ENCODE measurements around the gene SEC63.

SEC63 gene

DNA sequence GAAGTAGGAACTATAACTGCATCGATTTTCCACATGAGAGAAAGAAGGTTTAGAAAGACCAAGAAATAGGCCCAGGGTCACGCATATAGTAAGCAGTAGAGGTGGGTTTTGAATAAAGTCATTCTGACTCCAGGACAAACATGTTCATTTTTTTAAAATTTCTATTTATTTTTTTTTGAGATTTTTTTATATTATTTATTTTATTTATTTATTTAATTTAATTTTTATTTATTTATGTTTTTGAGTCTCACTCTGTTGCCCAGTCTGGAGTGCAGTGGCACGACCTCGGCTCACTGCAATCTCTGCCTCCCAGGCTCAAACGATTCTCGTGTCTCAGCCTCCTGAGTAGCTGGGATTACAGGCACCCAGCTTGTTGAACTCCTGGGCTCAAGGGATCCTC is 13.2 kb upstream of the SEC63 start:
- TF ChIP-seq ZNF70 (CRISPR knock-in tag; IDR thresholded peaks at IDR 0.05) (no peak), TOX (CRISPR knock-in tag; IDR thresholded peaks at IDR 0.05; ENCODE audit: borderline replicate concordance) (no peak), ZFP3 (CRISPR knock-in tag; IDR thresholded peaks at IDR 0.05) (no peak), ZNF8 (CRISPR knock-in tag; IDR thresholded peaks at IDR 0.05) (no peak), RARB (CRISPR knock-in tag; IDR thresholded peaks at IDR 0.05) (no peak), ESRRG (CRISPR knock-in tag; IDR thresholded peaks at IDR 0.05) (no peak), ZC3H10 (CRISPR knock-in tag; IDR thresholded peaks at IDR 0.05) (no peak), ISL1 (CRISPR knock-in tag; IDR thresholded peaks at IDR 0.05) (no peak), OSR1 (CRISPR knock-in tag; IDR thresholded peaks at IDR 0.05) (no peak), SNAI2 (CRISPR knock-in tag; IDR thresholded peaks at IDR 0.05) (no peak), ZNF565 (CRISPR knock-in tag; conservative IDR thresholded peaks at IDR 0.05; ENCODE audit: low read depth) (no peak)
- TF ChIP-seq, protein P1, sequence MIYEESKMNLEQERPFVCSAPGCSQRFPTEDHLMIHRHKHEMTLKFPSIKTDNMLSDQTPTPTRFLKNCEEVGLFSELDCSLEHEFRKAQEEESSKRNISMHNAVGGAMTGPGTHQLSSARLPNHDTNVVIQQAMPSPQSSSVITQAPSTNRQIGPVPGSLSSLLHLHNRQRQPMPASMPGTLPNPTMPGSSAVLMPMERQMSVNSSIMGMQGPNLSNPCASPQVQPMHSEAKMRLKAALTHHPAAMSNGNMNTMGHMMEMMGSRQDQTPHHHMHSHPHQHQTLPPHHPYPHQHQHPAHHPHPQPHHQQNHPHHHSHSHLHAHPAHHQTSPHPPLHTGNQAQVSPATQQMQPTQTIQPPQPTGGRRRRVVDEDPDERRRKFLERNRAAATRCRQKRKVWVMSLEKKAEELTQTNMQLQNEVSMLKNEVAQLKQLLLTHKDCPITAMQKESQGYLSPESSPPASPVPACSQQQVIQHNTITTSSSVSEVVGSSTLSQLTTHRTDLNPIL (CRISPR knock-in tag; IDR thresholded peaks at IDR 0.05; ENCODE audit: low read depth): no peak
- TF ChIP-seq, protein P2, sequence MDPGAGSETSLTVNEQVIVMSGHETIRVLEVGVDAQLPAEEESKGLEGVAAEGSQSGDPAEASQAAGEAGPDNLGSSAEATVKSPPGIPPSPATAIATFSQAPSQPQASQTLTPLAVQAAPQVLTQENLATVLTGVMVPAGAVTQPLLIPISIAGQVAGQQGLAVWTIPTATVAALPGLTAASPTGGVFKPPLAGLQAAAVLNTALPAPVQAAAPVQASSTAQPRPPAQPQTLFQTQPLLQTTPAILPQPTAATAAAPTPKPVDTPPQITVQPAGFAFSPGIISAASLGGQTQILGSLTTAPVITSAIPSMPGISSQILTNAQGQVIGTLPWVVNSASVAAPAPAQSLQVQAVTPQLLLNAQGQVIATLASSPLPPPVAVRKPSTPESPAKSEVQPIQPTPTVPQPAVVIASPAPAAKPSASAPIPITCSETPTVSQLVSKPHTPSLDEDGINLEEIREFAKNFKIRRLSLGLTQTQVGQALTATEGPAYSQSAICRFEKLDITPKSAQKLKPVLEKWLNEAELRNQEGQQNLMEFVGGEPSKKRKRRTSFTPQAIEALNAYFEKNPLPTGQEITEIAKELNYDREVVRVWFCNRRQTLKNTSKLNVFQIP (CRISPR knock-in tag; IDR thresholded peaks at IDR 0.05; ENCODE audit: borderline replicate concordance, low read depth): no peak
- TF ChIP-seq, protein P3, sequence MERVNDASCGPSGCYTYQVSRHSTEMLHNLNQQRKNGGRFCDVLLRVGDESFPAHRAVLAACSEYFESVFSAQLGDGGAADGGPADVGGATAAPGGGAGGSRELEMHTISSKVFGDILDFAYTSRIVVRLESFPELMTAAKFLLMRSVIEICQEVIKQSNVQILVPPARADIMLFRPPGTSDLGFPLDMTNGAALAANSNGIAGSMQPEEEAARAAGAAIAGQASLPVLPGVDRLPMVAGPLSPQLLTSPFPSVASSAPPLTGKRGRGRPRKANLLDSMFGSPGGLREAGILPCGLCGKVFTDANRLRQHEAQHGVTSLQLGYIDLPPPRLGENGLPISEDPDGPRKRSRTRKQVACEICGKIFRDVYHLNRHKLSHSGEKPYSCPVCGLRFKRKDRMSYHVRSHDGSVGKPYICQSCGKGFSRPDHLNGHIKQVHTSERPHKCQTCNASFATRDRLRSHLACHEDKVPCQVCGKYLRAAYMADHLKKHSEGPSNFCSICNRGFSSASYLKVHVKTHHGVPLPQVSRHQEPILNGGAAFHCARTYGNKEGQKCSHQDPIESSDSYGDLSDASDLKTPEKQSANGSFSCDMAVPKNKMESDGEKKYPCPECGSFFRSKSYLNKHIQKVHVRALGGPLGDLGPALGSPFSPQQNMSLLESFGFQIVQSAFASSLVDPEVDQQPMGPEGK (CRISPR knock-in tag; IDR thresholded peaks at IDR 0.05; ENCODE audit: borderline replicate concordance): no peak
- no peak for ATAC-seq

DNA sequence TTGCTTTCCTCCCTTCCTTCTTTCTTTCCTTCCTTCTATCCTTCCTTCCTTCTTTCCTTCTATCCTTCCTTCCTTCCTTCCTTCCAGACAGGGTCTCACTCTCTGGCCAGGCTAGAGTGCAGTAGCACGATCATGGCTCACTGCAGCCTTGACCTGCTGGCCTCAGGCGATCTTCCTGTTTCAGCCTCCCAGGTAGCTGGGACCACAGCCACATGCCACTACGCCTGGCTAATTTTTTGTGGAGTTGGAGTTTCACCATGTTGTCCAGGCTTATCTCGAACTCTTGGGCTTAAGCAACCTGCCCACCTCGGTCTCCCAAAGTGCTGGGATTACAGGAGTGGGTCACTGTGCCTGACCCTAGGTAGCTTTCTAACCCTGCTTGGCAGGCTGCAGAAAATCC is 12.2 kb upstream of the SEC63 start:
- no peak for TF ChIP-seq TCF4 (CRISPR knock-in tag; IDR thresholded peaks at IDR 0.05; ENCODE audit: borderline replicate concordance)
- no peak for ATAC-seq

DNA sequence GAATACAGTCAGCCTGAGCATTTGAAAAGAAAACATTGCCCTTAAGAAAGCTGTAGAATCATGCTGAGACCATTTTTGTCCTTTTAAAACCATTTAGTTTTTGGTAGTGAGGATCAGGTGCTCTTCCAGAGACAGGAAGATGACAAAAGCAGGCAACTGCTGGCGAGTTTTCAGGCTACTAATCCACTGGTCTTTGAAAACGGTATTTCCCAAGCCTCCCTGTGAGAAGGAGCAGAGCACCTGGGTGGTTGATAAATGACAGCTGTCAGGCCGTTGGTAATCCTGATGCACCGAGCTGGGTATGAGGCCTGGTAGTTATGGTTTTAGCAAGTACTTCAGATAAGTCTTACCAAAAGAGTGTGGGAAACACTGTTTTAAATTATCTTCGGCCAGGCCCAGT is 10.1 kb upstream of the SEC63 start:
- ATAC-seq: no peak
- no peak for TF ChIP-seq ZNF8 (CRISPR knock-in tag; IDR thresholded peaks at IDR 0.05)

DNA sequence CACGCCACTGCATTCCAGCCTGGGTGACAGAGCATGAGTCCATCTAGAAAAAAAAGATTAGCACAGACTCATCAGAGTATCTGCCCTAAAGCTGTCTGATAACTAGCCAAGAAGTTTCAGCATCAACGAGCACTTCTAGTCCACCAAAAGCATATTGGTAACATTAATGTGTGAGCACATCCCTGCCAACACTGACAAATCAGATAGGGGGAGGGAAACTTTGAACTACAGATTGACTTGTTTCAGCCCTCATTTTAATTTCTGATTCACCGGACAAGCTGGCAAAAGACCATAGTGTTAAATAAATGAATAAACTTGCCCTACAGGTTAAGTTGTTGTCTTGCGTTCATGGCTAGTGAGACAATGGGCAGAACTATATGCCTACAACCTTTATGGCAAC is 7.7 kb upstream of the SEC63 start:
- ATAC-seq: no peak
- TF ChIP-seq, protein P4, sequence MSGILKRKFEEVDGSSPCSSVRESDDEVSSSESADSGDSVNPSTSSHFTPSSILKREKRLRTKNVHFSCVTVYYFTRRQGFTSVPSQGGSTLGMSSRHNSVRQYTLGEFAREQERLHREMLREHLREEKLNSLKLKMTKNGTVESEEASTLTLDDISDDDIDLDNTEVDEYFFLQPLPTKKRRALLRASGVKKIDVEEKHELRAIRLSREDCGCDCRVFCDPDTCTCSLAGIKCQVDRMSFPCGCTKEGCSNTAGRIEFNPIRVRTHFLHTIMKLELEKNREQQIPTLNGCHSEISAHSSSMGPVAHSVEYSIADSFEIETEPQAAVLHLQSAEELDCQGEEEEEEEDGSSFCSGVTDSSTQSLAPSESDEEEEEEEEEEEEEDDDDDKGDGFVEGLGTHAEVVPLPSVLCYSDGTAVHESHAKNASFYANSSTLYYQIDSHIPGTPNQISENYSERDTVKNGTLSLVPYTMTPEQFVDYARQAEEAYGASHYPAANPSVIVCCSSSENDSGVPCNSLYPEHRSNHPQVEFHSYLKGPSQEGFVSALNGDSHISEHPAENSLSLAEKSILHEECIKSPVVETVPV (CRISPR knock-in tag; IDR thresholded peaks at IDR 0.05): no peak
- TF ChIP-seq TOX (CRISPR knock-in tag; IDR thresholded peaks at IDR 0.05; ENCODE audit: borderline replicate concordance): no peak
- TF ChIP-seq SNAI2 (CRISPR knock-in tag; IDR thresholded peaks at IDR 0.05): no peak
- TF ChIP-seq ISL1 (CRISPR knock-in tag; IDR thresholded peaks at IDR 0.05): no peak
- TF ChIP-seq ZNF565 (CRISPR knock-in tag; conservative IDR thresholded peaks at IDR 0.05; ENCODE audit: low read depth): no peak
- TF ChIP-seq, protein P1 (CRISPR knock-in tag; IDR thresholded peaks at IDR 0.05; ENCODE audit: low read depth): no peak
- TF ChIP-seq ZFP30 (CRISPR knock-in tag; IDR thresholded peaks at IDR 0.05): no peak
- no peak for TF ChIP-seq BACH2 (CRISPR knock-in tag; IDR thresholded peaks at IDR 0.05; ENCODE audit: borderline replicate concordance)
- no peak for TF ChIP-seq ZNF8 (CRISPR knock-in tag; IDR thresholded peaks at IDR 0.05)
- TF ChIP-seq GLIS3 (CRISPR knock-in tag; IDR thresholded peaks at IDR 0.05): no peak
- no peak for TF ChIP-seq ARNTL (CRISPR knock-in tag; IDR thresholded peaks at IDR 0.05; ENCODE audit: borderline replicate concordance, low read depth)

DNA sequence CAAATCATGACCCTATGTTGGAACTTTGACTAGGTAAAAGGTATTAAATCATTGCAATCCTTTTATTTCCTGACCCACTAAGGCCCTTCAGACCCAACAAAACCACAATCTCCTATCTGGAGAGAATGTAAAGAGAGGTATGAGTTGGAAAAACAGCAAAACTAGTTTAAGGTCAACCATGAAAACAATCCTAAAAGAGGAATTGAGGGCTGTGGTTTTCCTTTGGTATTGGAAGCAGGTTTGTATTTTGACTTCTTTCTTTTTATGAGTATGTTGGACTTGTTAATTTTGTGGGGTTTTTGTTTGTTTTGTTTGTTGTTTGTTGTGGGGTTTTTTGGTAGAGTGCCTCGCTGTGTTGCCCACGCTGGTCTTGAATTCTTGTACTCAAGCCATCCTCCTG is 4.7 kb upstream of the SEC63 start:
- TF ChIP-seq ZNF70 (CRISPR knock-in tag; IDR thresholded peaks at IDR 0.05): no peak

More for the DNA sequence above, 4.7 kb upstream of the SEC63 start:
- ATAC-seq: no peak

All from SK-N-SH treated with all-trans-retinoic acid at 6 μM for 48 hours (cell line).